ENCODE data around the gene CPNE2. TPM values are rescaled to one million over a fixed set of nuclear protein-coding genes. Genes with fewer than 3 reads are reported as not detected.
A peak's percentile ranks its signal among the peaks of the same experiment; 100 is the strongest.
"Not testable (repeated sequence)": the region's sequence is repeated elsewhere in the genome, so short reads cannot be mapped to it uniquely, and the experiment has no call there.

The CPNE2 gene
- total RNA-seq, 6 donors from 2014 or later: 39.4 to 58.7 (median 53.1) TPM

DNA sequence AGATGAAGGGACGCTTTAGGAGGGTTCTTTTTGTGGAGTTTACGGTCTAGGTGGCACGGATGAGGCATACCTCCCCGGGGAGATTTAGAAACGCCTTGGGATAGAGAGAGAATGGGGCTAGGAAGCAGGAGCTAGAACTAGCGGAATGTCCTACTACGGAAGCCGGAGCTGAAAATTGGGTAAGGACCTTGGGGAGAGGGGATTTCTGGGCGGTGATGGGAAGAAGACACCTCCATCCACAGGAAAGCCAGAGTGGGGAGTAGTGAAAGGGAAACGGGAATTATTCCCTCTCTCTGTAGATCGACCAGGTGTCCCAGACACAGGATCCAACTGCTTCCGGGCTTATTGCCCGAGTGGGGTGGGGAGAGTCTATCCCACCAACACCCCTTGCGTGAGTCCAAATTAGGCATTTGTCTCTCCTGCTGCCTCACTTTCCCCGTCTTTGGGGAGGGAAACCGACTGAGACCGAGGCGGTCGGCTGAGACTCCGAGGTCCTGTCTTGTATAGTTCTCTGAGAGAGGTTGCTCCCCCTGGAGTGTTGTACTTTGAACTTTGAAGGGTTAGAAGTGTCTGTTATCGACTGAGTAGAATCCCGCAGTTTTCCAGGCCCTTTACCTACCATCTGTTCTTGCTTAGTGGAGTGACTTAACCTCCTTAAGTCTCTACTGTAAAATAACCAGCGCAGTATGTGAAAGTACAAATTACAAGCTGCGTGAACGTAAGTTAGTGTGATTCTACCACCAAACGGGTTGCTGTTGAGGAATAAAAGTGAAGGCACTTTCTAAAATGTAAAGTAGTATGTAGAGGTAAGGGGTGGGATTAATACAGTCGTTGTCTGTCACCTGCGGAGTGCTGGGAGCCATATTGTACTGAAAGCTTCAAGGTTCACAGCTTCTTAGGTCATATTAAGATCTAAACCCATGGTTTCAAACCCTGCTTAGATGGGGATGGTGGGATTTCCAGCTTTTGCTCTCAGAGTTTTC is 94.8 kb downstream of the CPNE2 start:
- WGBS, 2 donors: 2 to 3% methylated on average over 27 to 28 of the region's 28 CpGs
- ATAC-seq (ENCODE audit: low FRiP score in 2 of 2) (peak; percentile 2 to 9), DNase-seq (peak in 1 of 2 donors; percentile 31)
- Histone ChIP-seq H3K36me3 (peaks cover 0 to 3% (median 0%) of the 10 kb centered on the region in 4 donors), H3K9me3 (no peaks in the 10 kb centered on the region), H3K4me3 (peak overlapping the region; percentile 68 to 90 (median 82)), H3K27me3 (no peaks in the 10 kb centered on the region), H3K4me1 (peaks cover 36 to 49% (median 38%) of the 10 kb centered on the region in 4 donors), H3K27ac (peak overlapping the region; percentile 93 to 99 (median 96))
- TF ChIP-seq EP300 (IDR thresholded peaks at IDR 0.05): no peak
- TF ChIP-seq POLR2A (IDR thresholded peaks at IDR 0.05): no peak
- no peak for TF ChIP-seq POLR2AphosphoS5 (IDR thresholded peaks at IDR 0.05)

DNA sequence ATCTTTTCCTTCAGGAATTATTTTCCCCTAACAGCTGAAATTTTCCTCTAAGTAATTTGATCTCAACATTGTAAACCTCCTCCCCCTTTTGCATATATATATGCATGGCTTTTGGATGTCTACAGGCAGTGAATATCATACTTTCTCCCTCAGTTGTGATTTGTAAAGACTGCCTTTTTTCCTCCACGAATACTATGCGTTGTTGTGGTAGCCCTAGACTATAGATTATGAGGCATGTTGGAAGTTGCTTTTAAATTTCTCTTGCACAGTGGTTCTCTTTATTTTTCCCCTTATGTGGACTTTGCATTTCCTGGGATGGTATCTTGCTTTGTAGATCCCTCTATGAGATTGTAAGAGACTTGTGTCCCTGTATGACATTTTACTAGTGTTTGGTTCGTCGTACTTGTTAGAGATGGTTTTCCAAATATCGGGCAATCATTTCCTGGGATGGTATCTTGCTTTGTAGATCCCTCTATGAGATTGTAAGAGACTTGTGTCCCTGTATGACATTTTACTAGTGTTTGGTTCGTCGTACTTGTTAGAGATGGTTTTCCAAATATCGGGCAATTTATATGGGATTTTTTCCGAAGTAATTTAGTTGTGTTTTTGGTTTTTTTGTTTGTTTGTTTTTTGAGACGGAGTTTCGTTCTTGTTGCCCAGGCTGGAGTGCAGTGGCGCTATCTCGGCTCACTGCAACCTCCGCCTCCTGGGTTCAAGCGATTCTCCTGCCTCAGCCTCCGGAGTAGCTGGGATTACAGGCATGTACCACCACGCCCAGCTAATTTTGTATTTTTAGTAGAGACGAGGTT is 95.7 kb downstream of the CPNE2 start:
- not testable (repeated sequence) for H3K36me3 ChIP-seq; H3K9me3 ChIP-seq; ATAC-seq (ENCODE audit: low FRiP score in 2 of 2); DNase-seq; H3K27me3 ChIP-seq
- peaks cover 36 to 55% (median 43%) of the 10 kb centered on the region in 4 donors for H3K4me1 ChIP-seq
- H3K4me3 ChIP-seq: peak overlapping the region in 2 of 4 donors; percentile 77 to 86
- H3K27ac ChIP-seq: peak overlapping the region in 2 of 4 donors; percentile 93 to 97
- WGBS, 2 donors: 78 to 81% methylated on average over 18 of the region's 18 CpGs

DNA sequence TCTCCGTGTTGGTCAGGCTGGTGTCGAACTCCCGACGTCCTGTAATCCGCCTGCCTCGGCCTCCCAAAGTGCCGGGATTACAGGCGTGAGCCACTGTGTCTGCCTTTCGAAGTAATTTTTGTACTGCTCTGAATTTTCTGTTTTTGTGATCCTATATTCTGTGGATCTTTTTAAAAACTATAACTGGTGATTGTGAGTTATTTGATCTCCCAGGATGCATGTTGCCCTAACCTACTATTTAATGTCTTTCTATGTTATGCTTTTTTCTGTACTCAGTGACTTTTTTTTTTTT is 96.3 kb downstream of the CPNE2 start:
- DNase-seq: no peak
- Histone ChIP-seq H3K36me3 (peaks cover 0 to 3% (median 0%) of the 10 kb centered on the region in 4 donors), H3K9me3 (no peaks in the 10 kb centered on the region), H3K27ac (no peak overlapping the region), H3K27me3 (no peaks in the 10 kb centered on the region), H3K4me3 (no peak overlapping the region), H3K4me1 (peaks cover 42 to 60% (median 45%) of the 10 kb centered on the region in 4 donors)
- WGBS, 2 donors: 94 to 95% methylated on average over 9 of the region's 9 CpGs
- no peak for ATAC-seq (ENCODE audit: low FRiP score in 2 of 2)
- TF ChIP-seq EP300 (IDR thresholded peaks at IDR 0.05): no peak
- TF ChIP-seq, protein P1, sequence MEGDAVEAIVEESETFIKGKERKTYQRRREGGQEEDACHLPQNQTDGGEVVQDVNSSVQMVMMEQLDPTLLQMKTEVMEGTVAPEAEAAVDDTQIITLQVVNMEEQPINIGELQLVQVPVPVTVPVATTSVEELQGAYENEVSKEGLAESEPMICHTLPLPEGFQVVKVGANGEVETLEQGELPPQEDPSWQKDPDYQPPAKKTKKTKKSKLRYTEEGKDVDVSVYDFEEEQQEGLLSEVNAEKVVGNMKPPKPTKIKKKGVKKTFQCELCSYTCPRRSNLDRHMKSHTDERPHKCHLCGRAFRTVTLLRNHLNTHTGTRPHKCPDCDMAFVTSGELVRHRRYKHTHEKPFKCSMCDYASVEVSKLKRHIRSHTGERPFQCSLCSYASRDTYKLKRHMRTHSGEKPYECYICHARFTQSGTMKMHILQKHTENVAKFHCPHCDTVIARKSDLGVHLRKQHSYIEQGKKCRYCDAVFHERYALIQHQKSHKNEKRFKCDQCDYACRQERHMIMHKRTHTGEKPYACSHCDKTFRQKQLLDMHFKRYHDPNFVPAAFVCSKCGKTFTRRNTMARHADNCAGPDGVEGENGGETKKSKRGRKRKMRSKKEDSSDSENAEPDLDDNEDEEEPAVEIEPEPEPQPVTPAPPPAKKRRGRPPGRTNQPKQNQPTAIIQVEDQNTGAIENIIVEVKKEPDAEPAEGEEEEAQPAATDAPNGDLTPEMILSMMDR (IDR thresholded peaks at IDR 0.05): no peak
- no peak for TF ChIP-seq POLR2AphosphoS5 (IDR thresholded peaks at IDR 0.05)
- no peak for TF ChIP-seq POLR2A (IDR thresholded peaks at IDR 0.05)

DNA sequence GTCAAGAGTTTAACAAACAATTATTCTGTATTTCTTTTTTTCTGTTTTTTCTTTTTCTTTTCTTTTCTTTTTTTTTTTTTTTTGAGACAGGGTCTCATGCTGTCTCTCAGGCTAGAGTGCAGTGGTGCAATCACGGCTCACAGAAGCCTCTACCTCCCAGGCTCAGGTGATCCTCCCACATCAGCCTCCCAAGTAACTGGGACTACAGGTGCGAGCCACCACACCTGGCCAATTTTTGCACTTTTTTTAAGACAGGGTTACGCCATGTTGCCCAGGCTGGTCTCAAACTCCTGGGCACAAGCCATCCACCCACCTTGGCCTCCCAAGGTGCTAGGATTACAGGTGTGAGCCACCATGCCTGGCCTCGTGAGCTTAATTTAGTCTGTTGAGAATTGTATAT is 97.1 kb downstream of the CPNE2 start:
- DNase-seq; H3K9me3 ChIP-seq; H3K27ac ChIP-seq; H3K4me3 ChIP-seq; H3K36me3 ChIP-seq; H3K27me3 ChIP-seq; ATAC-seq (ENCODE audit: low FRiP score in 2 of 2): not testable (repeated sequence)
- WGBS, 2 donors: 97 to 98% methylated on average over 4 of the region's 4 CpGs
- H3K4me1 ChIP-seq: peaks cover 39 to 55% (median 43%) of the 10 kb centered on the region in 4 donors

DNA sequence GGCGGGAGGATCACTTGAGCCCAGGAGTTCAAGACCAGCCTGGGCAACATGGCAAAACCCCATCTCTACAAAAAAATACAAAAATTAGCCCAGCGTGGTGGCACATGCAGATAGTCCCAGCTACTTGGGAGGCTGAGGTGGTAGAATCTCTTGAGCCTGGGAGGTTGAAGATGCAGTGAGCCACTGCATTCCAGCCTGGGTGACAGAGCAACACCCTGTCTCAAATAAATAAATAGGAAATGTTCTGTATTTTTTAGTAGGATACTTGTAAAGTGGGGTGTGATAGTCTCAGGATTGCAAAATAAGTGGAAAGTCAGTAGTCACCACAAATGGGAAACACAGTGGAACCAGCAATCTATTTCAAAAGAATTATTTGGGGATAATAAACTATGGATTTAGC is 97.8 kb downstream of the CPNE2 start:
- ATAC-seq (ENCODE audit: low FRiP score in 2 of 2) (no peak), DNase-seq (no peak)
- peaks cover 34 to 49% (median 41%) of the 10 kb centered on the region in 4 donors for H3K4me1 ChIP-seq
- H3K9me3 ChIP-seq: no peaks in the 10 kb centered on the region
- peaks cover 0 to 3% (median 0%) of the 10 kb centered on the region in 4 donors for H3K36me3 ChIP-seq
- 96 to 100% methylated on average over 2 of the region's 2 CpGs for WGBS, 2 donors
- no peak overlapping the region for H3K4me3 ChIP-seq
- no peaks in the 10 kb centered on the region for H3K27me3 ChIP-seq
- peak overlapping the region in 1 of 4 donors; percentile 16 for H3K27ac ChIP-seq
- TF ChIP-seq POLR2A (IDR thresholded peaks at IDR 0.05) (no peak), EP300 (IDR thresholded peaks at IDR 0.05) (no peak), POLR2AphosphoS5 (IDR thresholded peaks at IDR 0.05) (no peak)
- TF ChIP-seq, protein P1 (IDR thresholded peaks at IDR 0.05): no peak

DNA sequence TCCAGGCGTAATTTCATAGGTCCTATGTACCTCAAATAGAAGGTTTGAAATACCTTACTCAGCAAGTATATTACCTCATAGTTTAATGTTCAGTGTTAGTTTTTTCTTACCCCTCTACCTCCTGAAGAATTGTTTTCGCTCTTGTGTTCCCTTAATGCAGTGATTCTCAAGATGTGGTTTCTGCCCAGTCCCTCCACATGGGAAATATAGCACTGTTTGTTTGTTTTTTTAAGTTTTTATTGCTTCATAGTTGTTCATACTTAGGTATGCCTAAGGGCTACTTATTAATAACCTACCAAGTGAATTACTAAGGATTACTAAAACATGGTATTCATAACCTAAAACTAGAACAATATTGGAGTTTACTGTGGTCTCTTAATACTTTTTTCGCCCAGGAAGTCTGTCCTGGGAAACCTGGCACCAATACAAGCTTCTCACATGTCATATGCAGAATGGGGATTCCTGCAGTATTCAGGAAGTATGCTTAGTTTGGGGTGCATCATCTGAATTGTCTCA is 98.7 kb downstream of the CPNE2 start:
- no peak for DNase-seq
- H3K4me3 ChIP-seq: no peak overlapping the region
- no peak for ATAC-seq (ENCODE audit: low FRiP score in 2 of 2)
- H3K27me3 ChIP-seq: no peaks in the 10 kb centered on the region
- no peak for TF ChIP-seq EP300 (IDR thresholded peaks at IDR 0.05)
- no peak for TF ChIP-seq POLR2A (IDR thresholded peaks at IDR 0.05)
- TF ChIP-seq POLR2AphosphoS5 (IDR thresholded peaks at IDR 0.05): no peak
- TF ChIP-seq, protein P1 (IDR thresholded peaks at IDR 0.05): no peak
- WGBS, 2 donors: 67 to 70% methylated on average over 3 of the region's 3 CpGs
- no peaks in the 10 kb centered on the region for H3K9me3 ChIP-seq
- H3K27ac ChIP-seq: no peak overlapping the region
- H3K36me3 ChIP-seq: peaks cover 0 to 3% (median 0%) of the 10 kb centered on the region in 4 donors
- peaks cover 34 to 48% (median 41%) of the 10 kb centered on the region in 4 donors for H3K4me1 ChIP-seq

Measured in upper lobe of left lung (tissue), 6 donors.